GM12891 (cell line): ENCODE results near the gene ADAMTSL4.
"Not testable (repeated sequence)": the region's sequence is repeated elsewhere in the genome, so short reads cannot be mapped to it uniquely, and the experiment has no call there.

Experiments
- PAX5 ChIP-seq: IDR thresholded peaks from 2 replicates; pipeline ENCODE4 v1.6.1; 2011; ENCODE audit warnings: low read length, moderate library complexity, mild to moderate bottlenecking; ENCODE audit not compliant: insufficient read depth, severe bottlenecking
- POLR2A ChIP-seq: IDR thresholded peaks from 2 replicates; pipeline ENCODE4 v1.6.1; 2011; ENCODE audit warnings: low read depth, low read length, control low read depth
- POLR2AphosphoS5 ChIP-seq: IDR thresholded peaks from 2 replicates; pipeline ENCODE4 v1.6.1; 2011; ENCODE audit warnings: low read depth, low read length, control low read depth
- SPI1 ChIP-seq: IDR thresholded peaks from 2 replicates; pipeline ENCODE4 v1.6.1; 2011; ENCODE audit warnings: low read depth, low read length, control low read depth
- TAF1 ChIP-seq: IDR thresholded peaks from 2 replicates; pipeline ENCODE4 v1.6.1; 2011; ENCODE audit warnings: low read depth, low read length, control low read depth

DNA sequence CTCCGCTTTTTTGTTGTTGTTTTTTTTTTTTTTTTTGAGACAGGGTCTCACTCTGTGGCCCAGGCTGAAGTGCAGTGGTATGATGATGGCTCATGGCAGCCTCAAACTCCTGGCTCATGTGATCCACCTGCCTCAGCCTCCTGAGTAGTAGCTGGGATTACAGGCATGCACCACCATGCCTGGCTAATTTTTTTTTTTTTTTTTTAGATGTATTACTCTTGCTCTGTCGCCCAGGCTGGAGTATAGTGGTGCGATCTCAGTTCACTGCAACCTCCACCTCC lies 56.2 kb downstream of the ADAMTSL4 start:
- not testable (repeated sequence) for TF ChIP-seq POLR2AphosphoS5, POLR2A, TAF1, PAX5, SPI1
